Activated T-cell treated with anti-CD3 and anti-CD28 coated beads for 24 hours (primary cell): ENCODE data around the gene MACROD2.
"Not testable (repeated sequence)": the region's sequence is repeated elsewhere in the genome, so short reads cannot be mapped to it uniquely, and the experiment has no call there.

Experiments used
- DNase-seq: peaks from one replicate; pipeline ENCODE4 v3.0.0-alpha.2; 2020; ENCODE audit warnings: low read depth

The MACROD2 gene

GRCh38 chr20:15535863-15536262 is 1540.5 kb downstream of the MACROD2 start:
- no peak for DNase-seq

GRCh38 chr20:15537200-15537599 is 1541.9 kb downstream of the MACROD2 start:
- not testable (repeated sequence) for DNase-seq

- no peak for DNase-seq
These were observed 1547.3 kb downstream of the MACROD2 start for GRCh38 chr20:15542655-15543054.

- no peak for DNase-seq
These were observed 1549.4 kb downstream of the MACROD2 start for GRCh38 chr20:15544742-15545141.

GRCh38 chr20:15546525-15547023 is 1551.3 kb downstream of the MACROD2 start:
- no peak for DNase-seq

- no peak for DNase-seq
These were observed 1551.8 kb downstream of the MACROD2 start for GRCh38 chr20:15547119-15547518.

GRCh38 chr20:15550116-15550870 is 1555.0 kb downstream of the MACROD2 start:
- no peak for DNase-seq

GRCh38 chr20:15555913-15556312 is 1560.6 kb downstream of the MACROD2 start:
- DNase-seq = no peak

- DNase-seq = no peak
These were observed 1561.6 kb downstream of the MACROD2 start for GRCh38 chr20:15556869-15557268.

GRCh38 chr20:15561070-15561569 is 1565.8 kb downstream of the MACROD2 start:
- DNase-seq = no peak

GRCh38 chr20:15561707-15562404 is 1566.5 kb downstream of the MACROD2 start:
- no peak for DNase-seq

- no peak for DNase-seq
These were observed 1568.5 kb downstream of the MACROD2 start for GRCh38 chr20:15563836-15564235.

GRCh38 chr20:15564981-15565380 is 1569.7 kb downstream of the MACROD2 start:
- no peak for DNase-seq

GRCh38 chr20:15565786-15566185 is 1570.5 kb downstream of the MACROD2 start:
- DNase-seq = no peak

GRCh38 chr20:15567219-15567618 is 1571.9 kb downstream of the MACROD2 start:
- no peak for DNase-seq

- no peak for DNase-seq
These were observed 1574.8 kb downstream of the MACROD2 start for GRCh38 chr20:15570156-15570555.

- DNase-seq = no peak
These were observed 1575.7 kb downstream of the MACROD2 start for GRCh38 chr20:15571056-15571455.

GRCh38 chr20:15575255-15575654 is 1579.9 kb downstream of the MACROD2 start:
- DNase-seq = no peak

GRCh38 chr20:15576411-15576810 is 1581.1 kb downstream of the MACROD2 start:
- no peak for DNase-seq

GRCh38 chr20:15578113-15578512 is 1582.8 kb downstream of the MACROD2 start:
- DNase-seq = no peak

- no peak for DNase-seq
These were observed 1584.4 kb downstream of the MACROD2 start for GRCh38 chr20:15579688-15580087.

- no peak for DNase-seq
These were observed 1586.9 kb downstream of the MACROD2 start for GRCh38 chr20:15582146-15582760.

- no peak for DNase-seq
These were observed 1589.2 kb downstream of the MACROD2 start for GRCh38 chr20:15584507-15584906.
